ENCODE data around the gene GPC1.

Gene GPC1

GRCh38 chr2:240412975-240413812 is 22.3 kb upstream of the GPC1 start:
- DNase-seq = no peak

- DNase-seq = no peak
Observed at GRCh38 chr2:240413813-240414429, 21.5 kb upstream of the GPC1 start.

- no peak for DNase-seq
Observed at GRCh38 chr2:240416821-240417220, 18.6 kb upstream of the GPC1 start.

GRCh38 chr2:240418311-240418710 is 17.2 kb upstream of the GPC1 start:
- DNase-seq = no peak

- no peak for DNase-seq
Observed at GRCh38 chr2:240419271-240419670, 16.2 kb upstream of the GPC1 start.

- no peak for DNase-seq
Observed at GRCh38 chr2:240419723-240420122, 15.7 kb upstream of the GPC1 start.

GRCh38 chr2:240420206-240421104 is 15.0 kb upstream of the GPC1 start:
- no peak for DNase-seq

GRCh38 chr2:240421381-240421780 is 14.1 kb upstream of the GPC1 start:
- DNase-seq = no peak

- DNase-seq = no peak
Observed at GRCh38 chr2:240422658-240423329, 12.7 kb upstream of the GPC1 start.

GRCh38 chr2:240423788-240424191 is 11.7 kb upstream of the GPC1 start:
- DNase-seq = no peak

- DNase-seq = no peak
Observed at GRCh38 chr2:240424341-240425235, 10.9 kb upstream of the GPC1 start.

- no peak for DNase-seq
Observed at GRCh38 chr2:240425236-240425615, 10.2 kb upstream of the GPC1 start.

- DNase-seq = no peak
Observed at GRCh38 chr2:240425697-240426096, 9.8 kb upstream of the GPC1 start.

GRCh38 chr2:240426845-240427721 is 8.4 kb upstream of the GPC1 start:
- no peak for DNase-seq

- DNase-seq = no peak
Observed at GRCh38 chr2:240427729-240428128, 7.7 kb upstream of the GPC1 start.

GRCh38 chr2:240428245-240428644 is 7.2 kb upstream of the GPC1 start:
- DNase-seq = no peak

- DNase-seq = no peak
Observed at GRCh38 chr2:240429341-240429871, 6.1 kb upstream of the GPC1 start.

GRCh38 chr2:240429872-240430491 is 5.5 kb upstream of the GPC1 start:
- no peak for DNase-seq

GRCh38 chr2:240430595-240430994 is 4.9 kb upstream of the GPC1 start:
- DNase-seq = no peak

- no peak for DNase-seq
Observed at GRCh38 chr2:240431271-240431660, 4.2 kb upstream of the GPC1 start.
